Gastroesophageal sphincter (tissue), 4 donors: ENCODE results near the gene TMEM203. TPM values are rescaled to one million over a fixed set of nuclear protein-coding genes. Genes with fewer than 3 reads are reported as not detected.

Experiments
- ATAC-seq: fragments of 150-250 bp; one replicate; pipeline ENCODE4 v1.9.1; 2016; ENCODE audit warnings: mild to moderate bottlenecking, moderate library complexity
- H3K27ac ChIP-seq, 4 donors: fragments of 200-600 bp; sonication (generic) in 3 of 4; 1 replicate in 3 of 4; 2 replicates in 1 of 4; pipeline ENCODE4 v1.5.1; 2016 to 2019
- H3K27me3 ChIP-seq: fragments of 200-600 bp; sonication (generic); one replicate; pipeline ENCODE4 v1.5.1; 2019
- H3K36me3 ChIP-seq, 2 donors: fragments of 200-600 bp; sonication (generic); one replicate each; pipeline ENCODE4 v1.5.1; 2019; ENCODE audit warnings: control low read depth in 1 of 2
- H3K4me1 ChIP-seq, 3 donors: fragments of 200-600 bp; sonication (generic); 1 replicate in 2 of 3; 2 replicates in 1 of 3; pipeline ENCODE4 v1.5.1; 2016 to 2019; ENCODE audit warnings: control low read depth in 2 of 3
- H3K4me3 ChIP-seq, 2 donors: fragments of 200-600 bp; sonication (generic); one replicate each; pipeline ENCODE4 v1.5.1; 2019; ENCODE audit warnings: mild to moderate bottlenecking in 1 of 2, moderate library complexity in 1 of 2
- H3K9me3 ChIP-seq, 3 donors: fragments of 200-600 bp; sonication (generic); one replicate each; pipeline ENCODE4 v1.5.1; 2017 to 2019; ENCODE audit warnings: control low read depth in 2 of 3
- EP300 ChIP-seq: sonication (generic); formaldehyde crosslinking; IDR thresholded peaks from one replicate; pipeline ENCODE4 v1.6.1; 2017; ENCODE audit warnings: antibody characterized with exemption, mild to moderate bottlenecking
- POLR2A ChIP-seq, 2 donors: fragments of 450-650 bp; IDR thresholded peaks; one replicate each; pipeline ENCODE4 v1.6.1; 2017; ENCODE audit warnings: antibody characterized with exemption in 2 of 2, mild to moderate bottlenecking in 2 of 2, moderate library complexity in 1 of 2
- POLR2AphosphoS5 ChIP-seq: sonication (generic); formaldehyde crosslinking; IDR thresholded peaks from one replicate; pipeline ENCODE4 v1.6.1; 2017; ENCODE audit warnings: antibody characterized with exemption
- WGBS, 2 donors: methylation state at CpG; one replicate each; pipeline ENCODE4 v1.1.5; 2018; ENCODE audit warnings: low coverage in 1 of 2; 5-methylcytosine and 5-hydroxymethylcytosine counted together
- total RNA-seq, 4 donors: library from RNA; depleted of rRNA; stranded (reverse); fragments of >200 nt; gene quantifications; one replicate each; pipeline ENCODE4 v1.1.0, GENCODE V29; 2016
- TF ChIP-seq, protein P1 (sequence below), 4 experiments: fragments of 200-600 bp in 2 of 4; fragments of 450-650 bp in 2 of 4; sonication (generic) in 1 of 4; IDR thresholded peaks; one replicate each; pipeline ENCODE4 v1.5.1; 2017 to 2019; ENCODE audit warnings: antibody characterized with exemption in 4 of 4, mild to moderate bottlenecking in 2 of 4, moderate library complexity in 2 of 4

The TMEM203 gene
- total RNA-seq, 4 donors from 2014 or later, result 21.9 to 36.1 (median 29.1) TPM

DNA sequence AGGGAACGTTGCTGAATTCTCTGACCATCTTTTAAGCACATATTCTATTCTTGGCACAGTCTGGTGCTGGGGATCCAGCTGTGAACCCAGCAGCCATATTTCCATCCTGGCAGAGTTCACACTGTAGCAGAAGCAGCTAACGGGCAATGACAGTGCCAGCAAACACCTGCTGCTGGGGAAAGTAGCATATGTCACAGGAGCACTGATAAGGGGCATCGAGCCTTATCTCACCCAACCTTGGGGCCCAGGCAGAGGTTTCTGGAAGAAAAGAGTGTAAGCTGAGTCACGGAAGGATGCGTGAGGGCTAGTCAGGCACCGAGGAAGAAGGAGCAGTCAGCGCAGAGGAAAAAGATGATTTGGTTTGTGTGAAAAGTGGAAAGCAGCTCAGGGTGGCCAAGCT is 1.2 kb upstream of the TMEM203 start:
- whole genome bisulfite sequencing, 2 donors, result 62 to 78% methylated on average over 6 of the region's 7 CpGs
- Histone ChIP-seq H3K4me1 (peaks cover 5 to 56% (median 30%) of the 10 kb centered on the region in 3 donors), H3K36me3 (peaks cover 0 to 27% of the 10 kb centered on the region in 2 donors), H3K9me3 (no peaks in the 10 kb centered on the region), H3K27ac (no peak overlapping the region), H3K27me3 (no peaks in the 10 kb centered on the region), H3K4me3 (peak overlapping the region in 1 of 2 donors; percentile 98)
- no peak for ATAC-seq
- TF ChIP-seq EP300 (no peak), POLR2AphosphoS5 (no peak)

DNA sequence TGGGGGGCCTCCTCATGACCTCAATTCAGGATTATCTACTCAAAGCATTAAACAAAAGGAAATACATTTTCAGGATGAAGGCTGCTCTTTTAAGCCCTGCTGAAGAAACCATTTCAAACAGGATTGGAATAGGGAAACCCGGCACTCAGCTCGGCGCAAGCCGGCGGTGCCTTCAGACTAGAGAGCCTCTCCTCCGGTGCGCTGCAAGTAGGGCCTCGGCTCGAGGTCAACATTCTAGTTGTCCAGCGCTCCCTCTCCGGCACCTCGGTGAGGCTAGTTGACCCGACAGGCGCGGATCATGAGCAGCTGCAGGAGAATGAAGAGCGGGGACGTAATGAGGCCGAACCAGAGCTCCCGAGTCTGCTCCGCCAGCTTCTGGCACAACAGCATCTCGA is 720 bp downstream of the TMEM203 start:
- no peaks in the 10 kb centered on the region for H3K9me3 ChIP-seq
- WGBS, 2 donors, result 9 to 14% methylated on average over 6 to 16 of the region's 21 CpGs
- TF ChIP-seq, protein P1, sequence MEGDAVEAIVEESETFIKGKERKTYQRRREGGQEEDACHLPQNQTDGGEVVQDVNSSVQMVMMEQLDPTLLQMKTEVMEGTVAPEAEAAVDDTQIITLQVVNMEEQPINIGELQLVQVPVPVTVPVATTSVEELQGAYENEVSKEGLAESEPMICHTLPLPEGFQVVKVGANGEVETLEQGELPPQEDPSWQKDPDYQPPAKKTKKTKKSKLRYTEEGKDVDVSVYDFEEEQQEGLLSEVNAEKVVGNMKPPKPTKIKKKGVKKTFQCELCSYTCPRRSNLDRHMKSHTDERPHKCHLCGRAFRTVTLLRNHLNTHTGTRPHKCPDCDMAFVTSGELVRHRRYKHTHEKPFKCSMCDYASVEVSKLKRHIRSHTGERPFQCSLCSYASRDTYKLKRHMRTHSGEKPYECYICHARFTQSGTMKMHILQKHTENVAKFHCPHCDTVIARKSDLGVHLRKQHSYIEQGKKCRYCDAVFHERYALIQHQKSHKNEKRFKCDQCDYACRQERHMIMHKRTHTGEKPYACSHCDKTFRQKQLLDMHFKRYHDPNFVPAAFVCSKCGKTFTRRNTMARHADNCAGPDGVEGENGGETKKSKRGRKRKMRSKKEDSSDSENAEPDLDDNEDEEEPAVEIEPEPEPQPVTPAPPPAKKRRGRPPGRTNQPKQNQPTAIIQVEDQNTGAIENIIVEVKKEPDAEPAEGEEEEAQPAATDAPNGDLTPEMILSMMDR (IDR thresholded peaks at IDR 0.05), result no peak
- TF ChIP-seq POLR2AphosphoS5 (no peak), POLR2A (IDR thresholded peaks at IDR 0.05) (no peak)
- peaks cover 5 to 66% (median 36%) of the 10 kb centered on the region in 3 donors for H3K4me1 ChIP-seq
- H3K27me3 ChIP-seq, result no peaks in the 10 kb centered on the region
- ATAC-seq, result no peak
- peaks cover 0 to 17% of the 10 kb centered on the region in 2 donors for H3K36me3 ChIP-seq
- H3K4me3 ChIP-seq, result peak overlapping the region; percentile 69 to 98
- peak overlapping the region; percentile 60 to 92 (median 88) for H3K27ac ChIP-seq

DNA sequence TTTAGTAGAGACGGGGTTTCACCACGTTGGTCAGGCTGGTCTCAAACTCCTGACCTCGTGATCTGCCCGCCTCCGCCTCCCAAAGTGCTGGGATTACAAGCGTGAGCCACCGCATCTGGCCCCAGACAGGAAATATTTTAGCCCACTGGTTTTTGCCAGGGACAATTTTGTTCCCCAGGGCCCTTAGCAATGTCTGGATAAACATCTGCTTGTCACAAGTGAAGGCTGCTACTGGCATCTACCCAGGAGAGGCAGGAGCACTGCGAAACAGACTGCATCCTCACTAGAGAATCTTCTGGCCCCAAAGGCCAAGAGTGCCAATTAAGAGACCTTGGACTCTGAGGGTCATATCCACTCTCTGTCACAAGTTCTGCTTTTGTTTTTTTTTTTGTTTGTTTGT is 2.5 kb downstream of the TMEM203 start:
- TF ChIP-seq, protein P1 (IDR thresholded peaks at IDR 0.05), result no peak
- TF ChIP-seq EP300, result no peak
- TF ChIP-seq POLR2A (IDR thresholded peaks at IDR 0.05), result no peak
- Histone ChIP-seq H3K4me3 (no peak overlapping the region), H3K4me1 (peaks cover 5 to 83% (median 52%) of the 10 kb centered on the region in 3 donors), H3K27me3 (no peaks in the 10 kb centered on the region), H3K9me3 (no peaks in the 10 kb centered on the region), H3K27ac (no peak overlapping the region), H3K36me3 (peaks cover 0 to 6% of the 10 kb centered on the region in 2 donors)
- no peak for ATAC-seq
- 79 to 80% methylated on average over 1 to 6 of the region's 8 CpGs for WGBS, 2 donors

DNA sequence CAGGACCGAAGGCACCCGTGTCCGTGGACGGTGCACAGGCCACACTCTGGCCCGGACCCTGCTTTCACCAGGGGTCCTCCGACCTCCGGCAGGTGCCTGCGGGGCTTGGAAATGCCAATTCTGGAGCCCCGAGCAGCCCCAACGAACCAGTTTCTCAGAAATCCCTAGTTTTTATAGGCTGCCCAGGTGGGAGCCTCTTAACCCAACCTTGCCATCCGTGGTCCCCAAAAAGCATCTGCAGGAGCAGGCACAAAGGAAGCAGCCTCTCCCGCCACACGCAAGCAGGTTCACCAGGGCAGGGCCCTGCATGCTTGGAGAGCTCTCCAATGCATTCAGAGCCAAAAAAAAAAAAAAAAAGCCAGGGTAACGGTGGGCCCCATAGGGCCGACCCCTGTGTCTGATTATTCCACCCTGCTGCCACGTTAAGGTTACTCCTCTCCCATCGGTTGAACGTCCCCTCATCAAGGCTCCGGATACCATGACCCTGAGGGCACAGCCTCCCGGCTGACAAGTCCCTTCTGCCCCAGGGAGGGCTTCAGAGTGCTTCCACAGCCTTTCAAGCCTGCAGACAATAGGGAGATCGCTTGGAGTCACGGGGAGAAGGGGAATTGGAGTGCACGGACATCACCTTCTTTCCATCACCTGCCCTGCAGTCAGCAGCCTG is 4.1 kb downstream of the TMEM203 start:
- 17 to 67% methylated on average over 3 to 12 of the region's 23 CpGs for WGBS, 2 donors
- TF ChIP-seq POLR2AphosphoS5 (no peak), EP300 (no peak), POLR2A (IDR thresholded peaks at IDR 0.05) (no peak)
- TF ChIP-seq, protein P1 (IDR thresholded peaks at IDR 0.05), result no peak
- no peaks in the 10 kb centered on the region for H3K27me3 ChIP-seq
- H3K27ac ChIP-seq, result peak overlapping the region; percentile 51 to 85 (median 84)
- ATAC-seq, result no peak
- no peaks in the 10 kb centered on the region for H3K9me3 ChIP-seq
- H3K4me1 ChIP-seq, result peaks cover 1 to 81% (median 46%) of the 10 kb centered on the region in 3 donors
- no peaks in the 10 kb centered on the region for H3K36me3 ChIP-seq
- peak overlapping the region; percentile 38 to 68 for H3K4me3 ChIP-seq

DNA sequence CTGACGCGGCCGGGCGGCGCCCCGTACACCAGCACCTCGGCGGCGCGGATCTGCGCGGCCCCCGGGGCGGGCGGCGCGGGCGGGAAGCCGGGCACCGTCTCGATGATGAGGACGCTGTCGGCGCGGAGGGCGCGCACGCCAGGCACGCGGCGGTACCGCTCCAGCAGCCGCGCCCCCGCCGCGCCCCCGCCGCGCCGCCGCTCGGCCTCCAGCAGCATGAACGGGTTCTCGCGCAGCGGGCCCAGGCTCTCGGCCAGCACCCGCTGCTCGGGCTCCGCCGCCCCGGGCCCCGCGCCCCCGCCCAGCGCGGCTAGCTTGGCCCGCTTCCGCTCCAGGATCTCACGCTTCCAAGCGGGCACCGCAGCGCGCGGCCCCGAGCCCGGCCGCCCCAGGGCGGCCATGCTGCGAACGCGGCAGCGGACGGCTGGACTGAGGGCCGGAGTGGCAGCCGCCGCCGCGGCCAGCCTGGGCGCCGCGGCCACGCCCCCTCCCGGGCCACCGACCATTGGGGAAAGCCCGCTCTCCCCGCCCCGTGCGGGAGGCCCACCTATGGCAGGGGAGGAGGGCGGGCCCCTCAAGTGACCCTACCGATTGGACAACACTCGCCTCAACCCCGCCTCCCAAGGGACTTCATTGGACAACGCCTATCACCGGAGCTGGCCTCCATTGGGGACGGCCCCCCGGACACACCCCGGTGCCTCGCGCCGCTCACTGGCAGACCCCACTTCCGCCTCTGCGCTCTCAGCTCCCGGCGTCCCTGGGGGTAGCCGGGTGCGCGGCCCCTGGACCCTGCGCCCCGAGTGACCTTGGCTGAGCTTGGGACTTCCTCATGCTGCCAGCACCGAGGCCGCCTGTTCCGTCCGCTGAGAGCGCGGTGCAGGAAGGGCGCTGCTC is 4.9 kb downstream of the TMEM203 start, which contains the start of gene TPRN:
TSS of gene TPRN (minus strand) at position 431 of the 894 bp plus-strand sequence. CDS start at position 401, 30 bp downstream.
- peak; percentile 76 to 90 for TF ChIP-seq POLR2A (IDR thresholded peaks at IDR 0.05)
- TF ChIP-seq, protein P1 (IDR thresholded peaks at IDR 0.05), result no peak
- TF ChIP-seq EP300, result no peak
- peak; percentile 62 for TF ChIP-seq POLR2AphosphoS5
- H3K4me3 ChIP-seq, result peak within 1 kb of the TSS; percentile 38 to 68
- no peaks in the 10 kb centered on the region for H3K9me3 ChIP-seq
- peak within 1 kb of the TSS; percentile 51 to 85 (median 84) for H3K27ac ChIP-seq
- WGBS, 2 donors, result no CpG with 5 or more reads among the region's 118 CpGs
- H3K36me3 ChIP-seq, result no peaks in the 10 kb centered on the region
- no peaks in the 10 kb centered on the region for H3K27me3 ChIP-seq
- ATAC-seq, result peak; percentile 98
- H3K4me1 ChIP-seq, result peaks cover 0 to 81% (median 42%) of the 10 kb centered on the region in 3 donors
